Activated CD4-positive, alpha-beta T cell treated with anti-CD3 and anti-CD28 coated beads, Interleukin-2, amount 10 ng/mL, durations not matched to agents 7 days and 5 days (primary cell): ENCODE data around the gene ZNF697. TPM values are rescaled to one million over a fixed set of nuclear protein-coding genes. Genes with fewer than 3 reads are reported as not detected.
"Not testable (repeated sequence)": the region's sequence is repeated elsewhere in the genome, so short reads cannot be mapped to it uniquely, and the experiment has no call there.

ENCODE experiments used
- CTCF ChIA-PET: fragments of 350-600 bp; sonication (Branson Sonifier 250); formaldehyde crosslinking; loops from one replicate; lab custom pipeline; 2021; ENCODE audit warnings: antibody characterized with exemption; lab: Charles Lee
- POLR2A ChIA-PET: fragments of 350-600 bp; sonication (Branson Sonifier 250); formaldehyde crosslinking; loops from one replicate; lab custom pipeline; 2021; ENCODE audit warnings: antibody characterized with exemption; lab: Charles Lee
- DNase-seq: peaks from one replicate; pipeline ENCODE4 v3.0.0-alpha.2; 2020
- H3K27ac Mint-ChIP-seq: one replicate; pipeline ENCODE4 v1.8.0; 2021; ENCODE audit warnings: mild to moderate bottlenecking, moderate library complexity, mixed read lengths
- H3K27me3 Mint-ChIP-seq: one replicate; pipeline ENCODE4 v1.8.0; 2021; ENCODE audit warnings: mixed read lengths
- H3K36me3 Mint-ChIP-seq: one replicate; pipeline ENCODE4 v1.8.0; 2021; ENCODE audit warnings: low read depth, mixed read lengths
- H3K4me1 Mint-ChIP-seq: one replicate; pipeline ENCODE4 v1.8.0; 2021; ENCODE audit warnings: mixed read lengths
- H3K4me3 Mint-ChIP-seq: one replicate; pipeline ENCODE4 v1.8.0; 2021; ENCODE audit warnings: mild to moderate bottlenecking, moderate library complexity, mixed read lengths
- H3K9me3 Mint-ChIP-seq: one replicate; pipeline ENCODE4 v1.8.0; 2021; ENCODE audit warnings: mixed read lengths
- total RNA-seq, 2 experiments: library from RNA; stranded (reverse); gene quantifications; one replicate each; pipeline ENCODE4 v1.2.3, GENCODE V29; 2021

Gene ZNF697
- total RNA-seq, 2 experiments from 2014 or later, result 0.10 TPM; not detected in 1

DNA sequence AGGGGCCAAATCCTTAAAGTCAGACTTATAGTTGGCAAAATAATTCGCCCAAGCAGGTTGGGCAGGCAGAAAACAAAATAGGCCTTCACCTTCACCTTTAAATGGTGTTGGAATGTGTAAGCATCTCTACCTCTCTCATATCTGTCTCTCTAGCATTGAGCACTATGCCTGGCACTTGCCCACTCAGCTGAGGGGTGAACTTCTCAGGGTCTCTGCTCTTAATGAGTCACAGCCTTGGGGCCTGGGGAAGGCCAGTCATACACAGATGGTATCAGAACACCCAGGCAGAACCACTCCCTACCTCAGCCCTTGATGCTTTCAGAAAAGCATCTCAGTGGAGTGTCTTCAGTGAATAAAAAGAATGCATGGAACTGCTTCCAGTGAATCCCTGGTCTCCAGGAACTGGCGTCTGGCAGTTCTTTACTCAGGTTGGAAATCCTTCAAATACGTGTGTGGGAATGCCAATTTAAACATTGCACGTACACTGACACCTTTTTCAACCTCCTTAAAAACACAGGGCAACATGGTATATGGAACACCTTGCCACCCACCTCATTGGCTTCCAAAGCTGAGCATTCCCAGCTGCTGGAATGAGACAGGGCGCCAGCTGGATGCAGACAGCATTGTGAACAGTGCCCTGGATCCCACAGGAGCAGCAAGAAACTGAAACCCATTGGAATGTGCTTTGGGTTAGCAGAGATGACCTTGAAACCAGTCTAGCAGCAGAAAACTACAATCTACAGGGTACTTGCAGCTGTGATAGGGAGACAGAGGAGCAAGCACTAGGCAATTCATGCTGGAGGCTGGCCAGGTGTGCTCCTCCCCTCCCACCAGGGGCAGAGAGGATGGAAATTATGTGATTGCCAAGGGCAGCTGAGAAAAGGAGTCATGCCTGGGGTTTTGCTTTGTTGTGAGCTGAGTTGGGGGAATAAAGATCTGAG lies 30.0 kb downstream of the ZNF697 start:
- ChIA-PET POLR2A (no interaction called here), CTCF (no interaction called here)
- DNase-seq, result no peak
- no peaks in the 10 kb centered on the region for H3K9me3 Mint-ChIP-seq
- H3K27ac Mint-ChIP-seq, result no peak overlapping the region
- H3K4me1 Mint-ChIP-seq, result no peaks in the 10 kb centered on the region
- H3K4me3 Mint-ChIP-seq, result no peak overlapping the region
- H3K36me3 Mint-ChIP-seq, result no peaks in the 10 kb centered on the region
- peaks cover 5% of the 10 kb centered on the region for H3K27me3 Mint-ChIP-seq

DNA sequence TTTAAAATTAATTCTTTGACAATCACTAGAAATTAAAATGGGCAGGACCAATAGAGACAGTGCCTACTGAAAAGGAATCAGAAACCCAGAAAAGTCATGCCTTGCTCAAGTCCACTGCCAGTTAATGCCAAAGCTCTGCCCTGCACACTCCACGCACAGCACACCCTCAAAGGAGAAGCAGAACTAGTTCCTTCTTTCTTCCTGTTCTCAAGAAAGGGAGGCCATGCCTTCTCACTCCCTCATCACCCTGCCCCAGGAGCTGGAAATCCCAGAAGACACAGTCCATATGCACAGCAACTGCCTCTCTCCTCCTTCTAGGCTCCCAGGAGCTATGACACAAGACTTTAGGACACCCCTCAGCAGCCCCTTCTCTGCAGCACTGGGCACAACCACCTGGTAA lies 31.3 kb downstream of the ZNF697 start:
- H3K9me3 Mint-ChIP-seq, H3K4me3 Mint-ChIP-seq, H3K27me3 Mint-ChIP-seq, DNase-seq, H3K4me1 Mint-ChIP-seq, POLR2A ChIA-PET, H3K27ac Mint-ChIP-seq, H3K36me3 Mint-ChIP-seq: not testable (repeated sequence)
- CTCF ChIA-PET, result interaction anchor here (0.8 kb wide), 1 partner anchor 60 kb away, joined by 3 read pairs; no protein-coding TSS in a partner anchor

DNA sequence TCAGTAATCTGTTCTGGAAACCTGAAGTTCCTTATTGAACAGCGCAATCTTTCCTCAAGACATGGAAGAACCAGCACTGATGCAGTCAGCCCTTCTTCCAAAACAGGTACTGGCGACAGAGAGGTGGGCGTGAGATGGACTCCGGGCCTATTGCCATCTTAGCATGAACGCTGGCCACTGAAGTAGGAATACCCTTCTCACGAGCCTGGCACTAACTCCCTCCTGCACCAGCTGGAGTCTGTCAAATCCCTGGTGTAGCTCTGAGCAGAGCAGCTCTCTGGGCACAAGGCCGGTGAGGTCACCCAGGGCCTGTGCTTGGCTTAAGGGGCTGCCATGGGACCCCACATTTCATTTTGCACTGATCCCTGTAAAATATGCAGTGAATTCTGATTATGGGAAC lies 33.0 kb downstream of the ZNF697 start:
- H3K27me3 Mint-ChIP-seq, H3K9me3 Mint-ChIP-seq, POLR2A ChIA-PET, H3K36me3 Mint-ChIP-seq, H3K27ac Mint-ChIP-seq, H3K4me1 Mint-ChIP-seq, H3K4me3 Mint-ChIP-seq, DNase-seq: not testable (repeated sequence)
- CTCF ChIA-PET, result interaction anchor here (1.3 to 2.1 kb wide), 2 partner anchors 60 to 117 kb away, joined by 3 to 8 read pairs; no protein-coding TSS in a partner anchor

DNA sequence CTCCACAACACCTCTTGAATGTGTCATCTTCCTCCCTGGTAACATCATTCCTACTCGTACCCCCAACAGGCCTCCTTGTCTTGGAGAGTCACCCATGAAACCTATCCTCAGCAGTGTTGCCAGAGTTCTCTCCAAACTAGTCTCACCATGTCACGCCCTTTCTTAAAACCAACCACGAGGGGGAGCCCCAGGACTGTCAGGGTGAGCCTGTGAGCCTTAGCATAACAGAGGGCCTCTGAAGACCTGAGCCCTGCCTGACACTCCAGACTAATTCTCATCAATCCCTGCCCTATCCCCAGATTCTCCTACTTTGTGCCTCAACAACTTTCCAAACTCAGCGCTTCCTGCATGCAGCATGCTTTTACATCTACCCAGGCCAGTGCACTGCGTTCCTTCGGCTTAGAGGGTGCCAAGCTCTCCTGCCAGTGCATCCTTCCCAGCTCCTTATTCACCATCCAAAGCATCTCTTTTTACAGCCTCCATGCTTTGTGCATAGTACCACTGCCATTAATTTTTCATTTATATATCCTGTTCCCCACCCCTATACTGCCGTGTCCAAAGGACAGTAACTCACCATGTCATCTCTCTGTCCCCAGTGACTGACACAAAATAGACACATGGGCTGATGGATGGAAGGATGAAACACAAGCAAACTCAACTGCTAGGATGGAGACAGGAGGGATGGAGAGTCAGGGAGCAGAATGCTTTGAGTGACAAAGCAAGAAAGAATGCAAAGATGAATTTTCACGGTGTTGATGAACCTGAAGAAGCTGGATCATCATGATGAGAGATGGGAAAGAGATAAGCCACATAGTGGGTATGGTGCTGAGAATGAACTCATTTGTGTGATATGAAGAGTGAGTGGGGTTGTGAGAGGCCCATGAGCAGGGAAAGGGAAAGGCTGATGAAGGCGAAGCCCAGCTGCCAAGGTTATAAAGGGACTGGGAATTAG lies 34.0 kb downstream of the ZNF697 start:
- H3K36me3 Mint-ChIP-seq, result no peaks in the 10 kb centered on the region
- no peaks in the 10 kb centered on the region for H3K4me1 Mint-ChIP-seq
- DNase-seq, result peak; percentile 82
- ChIA-PET CTCF (interaction anchor here (0.8 to 2.1 kb wide), 3 partner anchors 10 to 118 kb away, joined by 3 to 8 read pairs (median 3); no protein-coding TSS in a partner anchor), POLR2A (no interaction called here)
- no peak overlapping the region for H3K27ac Mint-ChIP-seq
- no peak overlapping the region for H3K4me3 Mint-ChIP-seq
- peaks cover 4% of the 10 kb centered on the region for H3K27me3 Mint-ChIP-seq
- no peaks in the 10 kb centered on the region for H3K9me3 Mint-ChIP-seq

DNA sequence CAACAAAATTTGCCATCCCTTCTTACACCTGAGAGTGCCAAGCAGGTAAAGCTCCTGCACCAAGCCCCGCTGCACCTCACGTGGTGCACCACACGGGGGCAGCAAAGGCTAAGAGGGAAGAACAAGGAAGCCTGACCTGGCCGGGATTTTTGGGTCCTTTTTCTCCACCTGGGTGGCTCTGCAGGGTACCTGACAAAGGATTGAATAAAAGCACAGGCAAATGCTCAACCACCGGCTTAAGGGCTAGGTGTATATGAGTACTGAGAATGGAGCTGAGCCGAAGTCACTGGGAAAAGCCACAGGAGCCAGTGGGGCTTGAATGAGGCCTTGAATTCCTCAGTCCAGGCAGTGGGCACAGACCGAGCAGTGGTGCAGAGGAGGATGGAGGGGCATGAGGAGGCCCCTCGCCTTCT lies 36.4 kb downstream of the ZNF697 start:
- no peak overlapping the region for H3K4me3 Mint-ChIP-seq
- H3K4me1 Mint-ChIP-seq, result no peaks in the 10 kb centered on the region
- peaks cover 2% of the 10 kb centered on the region for H3K27me3 Mint-ChIP-seq
- H3K27ac Mint-ChIP-seq, result no peak overlapping the region
- CTCF ChIA-PET, result interaction anchor here (1.0 to 1.2 kb wide), 5 partner anchors 11 to 84 kb away, joined by 3 to 5 read pairs (median 3); no protein-coding TSS in a partner anchor
- DNase-seq, result peak; percentile 70
- no peaks in the 10 kb centered on the region for H3K9me3 Mint-ChIP-seq
- H3K36me3 Mint-ChIP-seq, result no peaks in the 10 kb centered on the region
- POLR2A ChIA-PET, result no interaction called here

DNA sequence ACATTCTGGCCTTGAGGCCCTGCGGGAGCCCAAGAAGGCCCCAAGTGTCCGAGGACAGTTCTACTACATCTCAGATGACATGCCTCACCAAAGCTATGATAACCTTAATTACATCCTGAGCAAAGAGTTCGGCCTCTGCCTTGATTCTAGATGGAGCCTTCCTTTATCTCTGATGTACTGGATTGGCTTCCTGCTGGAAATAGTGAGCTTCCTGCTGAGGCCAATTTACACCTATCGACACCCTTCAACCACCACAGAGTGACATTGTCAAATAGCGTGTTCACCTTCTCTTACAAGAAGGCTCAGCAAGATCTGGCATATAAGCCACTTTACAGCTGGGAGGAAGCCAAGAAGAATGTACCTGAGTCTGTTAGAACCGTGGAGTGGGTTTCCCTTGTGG lies 39.2 kb downstream of the ZNF697 start:
- H3K36me3 Mint-ChIP-seq, H3K4me3 Mint-ChIP-seq, DNase-seq, POLR2A ChIA-PET, H3K4me1 Mint-ChIP-seq, H3K9me3 Mint-ChIP-seq, H3K27ac Mint-ChIP-seq, H3K27me3 Mint-ChIP-seq: not testable (repeated sequence)
- CTCF ChIA-PET, result interaction anchor here (1.4 kb wide), 1 partner anchor 42 kb away, joined by 3 read pairs; no protein-coding TSS in a partner anchor

DNA sequence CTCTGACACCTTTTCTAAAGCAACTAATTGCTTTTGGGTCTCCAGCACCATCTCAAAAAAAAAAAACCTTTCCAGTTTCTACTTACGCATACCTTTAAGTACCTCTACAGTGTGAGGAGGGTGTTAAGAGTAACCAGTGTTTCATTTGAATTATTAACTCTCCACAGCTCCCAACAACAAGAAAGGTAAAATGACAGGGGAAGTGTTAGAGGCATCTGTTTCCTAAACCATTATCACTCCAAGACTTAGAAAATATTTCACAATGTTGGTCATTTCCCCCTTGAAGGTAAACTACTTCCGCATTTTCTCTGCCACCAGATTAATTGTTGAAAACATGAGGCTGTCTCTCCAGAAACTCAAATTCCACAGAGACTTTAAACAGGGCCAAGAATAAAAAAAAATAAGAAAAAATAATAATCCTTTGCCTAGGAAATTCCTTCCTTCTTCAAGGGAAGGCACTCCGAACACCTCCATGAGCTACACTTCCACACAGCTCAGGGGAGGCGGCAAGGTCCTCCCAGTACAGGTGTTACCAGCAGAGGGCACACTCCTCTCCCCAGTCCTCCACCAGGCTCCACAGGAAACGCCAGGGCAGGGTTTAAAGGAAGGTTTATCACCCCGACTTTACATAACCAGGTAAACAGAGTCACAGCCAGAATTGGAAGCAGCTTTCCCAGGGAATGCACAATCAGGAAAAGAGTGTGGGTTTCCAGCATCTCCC lies 40.8 kb downstream of the ZNF697 start:
- H3K27me3 Mint-ChIP-seq, CTCF ChIA-PET, H3K27ac Mint-ChIP-seq, POLR2A ChIA-PET, H3K9me3 Mint-ChIP-seq, DNase-seq, H3K36me3 Mint-ChIP-seq, H3K4me3 Mint-ChIP-seq, H3K4me1 Mint-ChIP-seq: not testable (repeated sequence)

DNA sequence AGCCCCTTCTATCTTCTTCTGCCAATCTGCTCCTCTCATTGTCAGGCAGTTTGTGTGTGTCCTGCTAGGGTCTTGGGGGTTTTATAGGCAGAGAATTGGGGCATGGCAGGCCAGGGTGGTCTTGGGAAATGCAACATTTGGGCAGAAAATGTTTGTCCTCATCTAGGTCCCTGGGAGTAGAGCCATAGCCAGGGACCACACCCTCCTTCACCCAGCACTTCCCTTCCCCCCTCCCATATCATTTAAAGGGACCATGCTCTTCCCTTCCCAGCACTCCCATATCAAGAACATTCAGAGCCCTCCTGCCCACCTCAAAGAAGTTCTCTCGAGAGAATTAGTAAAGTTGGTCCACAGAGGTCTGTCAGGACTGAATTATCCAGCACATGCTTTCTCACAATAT lies 41.7 kb downstream of the ZNF697 start:
- Mint-ChIP-seq H3K9me3 (no peaks in the 10 kb centered on the region), H3K4me3 (no peak overlapping the region), H3K4me1 (no peaks in the 10 kb centered on the region), H3K36me3 (no peaks in the 10 kb centered on the region), H3K27me3 (peaks cover 9% of the 10 kb centered on the region), H3K27ac (no peak overlapping the region)
- DNase-seq, result no peak
- ChIA-PET CTCF (no interaction called here), POLR2A (no interaction called here)

DNA sequence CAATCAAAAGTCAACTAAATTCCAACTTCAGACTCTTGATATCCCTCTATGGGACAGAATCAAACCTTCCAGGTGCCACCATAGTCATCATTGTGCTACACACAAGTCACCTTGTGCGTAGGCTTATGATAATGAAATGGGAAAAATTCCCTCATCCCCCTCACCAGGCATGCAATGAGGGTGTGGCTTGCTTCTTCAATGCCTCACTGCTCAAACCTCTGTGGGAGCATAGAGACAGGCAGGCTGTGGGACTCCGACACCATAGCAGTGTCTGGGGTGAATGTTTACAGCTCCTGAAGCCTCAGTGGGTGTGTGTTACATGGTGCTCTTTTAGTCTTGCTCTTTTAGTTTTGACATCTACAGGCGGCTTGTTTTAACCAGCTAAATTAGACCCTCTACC lies 42.4 kb downstream of the ZNF697 start:
- H3K27me3 Mint-ChIP-seq, result peaks cover 13% of the 10 kb centered on the region
- CTCF ChIA-PET, result no interaction called here

DNA sequence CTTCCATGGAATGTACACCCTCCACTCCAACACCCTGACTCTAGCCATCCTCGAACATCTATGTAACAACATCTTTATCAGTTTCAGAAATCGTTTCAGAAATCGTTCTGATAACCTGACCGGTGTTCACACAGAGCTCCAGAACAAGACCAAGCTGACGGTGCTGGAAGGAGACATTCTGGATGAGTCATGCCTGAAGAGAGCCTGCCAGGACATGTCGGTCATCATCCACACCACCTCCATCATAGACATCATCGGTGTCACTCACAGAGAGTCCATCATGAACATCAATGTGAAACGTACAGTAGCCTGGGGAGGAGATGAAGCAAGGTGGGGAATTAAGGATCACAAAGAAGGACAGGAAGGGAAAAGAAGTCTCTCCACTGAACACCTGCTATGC lies 43.0 kb downstream of the ZNF697 start:
- peaks cover 13% of the 10 kb centered on the region for H3K27me3 Mint-ChIP-seq
- H3K4me1 Mint-ChIP-seq, H3K9me3 Mint-ChIP-seq, H3K27ac Mint-ChIP-seq, H3K36me3 Mint-ChIP-seq, DNase-seq, POLR2A ChIA-PET, H3K4me3 Mint-ChIP-seq: not testable (repeated sequence)
- CTCF ChIA-PET, result interaction anchor here (0.6 kb wide), 2 partner anchors 15 to 339 kb away, joined by 3 read pairs; no protein-coding TSS in a partner anchor

More for the DNA sequence above, 42.4 kb downstream of the ZNF697 start:
- Mint-ChIP-seq H3K9me3 (no peaks in the 10 kb centered on the region), H3K27ac (no peak overlapping the region), H3K4me1 (no peaks in the 10 kb centered on the region), H3K36me3 (no peaks in the 10 kb centered on the region), H3K4me3 (no peak overlapping the region)
- no peak for DNase-seq
- POLR2A ChIA-PET, result no interaction called here

DNA sequence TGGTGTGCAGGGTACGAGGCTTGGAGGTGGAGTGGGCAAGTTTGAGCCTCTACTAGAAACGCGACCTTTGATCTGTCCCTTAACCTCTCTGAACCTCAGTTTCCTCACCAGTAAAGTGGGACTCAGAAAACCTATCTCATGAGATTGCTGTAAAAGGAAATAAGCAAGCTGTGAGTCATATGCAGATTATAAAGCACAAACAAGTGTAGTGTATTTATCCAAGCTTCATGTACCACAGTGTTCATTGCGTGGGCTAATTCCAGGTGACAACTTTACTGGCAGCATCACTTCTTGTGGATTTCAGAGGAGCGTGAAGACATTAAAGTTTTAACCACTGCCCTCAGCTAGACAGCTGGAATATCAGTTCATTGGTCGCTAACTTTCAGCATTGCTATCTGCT lies 44.4 kb downstream of the ZNF697 start:
- CTCF ChIA-PET, result no interaction called here
- Mint-ChIP-seq H3K27me3 (peaks cover 13% of the 10 kb centered on the region), H3K9me3 (no peaks in the 10 kb centered on the region), H3K4me1 (no peaks in the 10 kb centered on the region), H3K4me3 (no peak overlapping the region), H3K36me3 (no peaks in the 10 kb centered on the region), H3K27ac (no peak overlapping the region)
- POLR2A ChIA-PET, result no interaction called here
- no peak for DNase-seq

DNA sequence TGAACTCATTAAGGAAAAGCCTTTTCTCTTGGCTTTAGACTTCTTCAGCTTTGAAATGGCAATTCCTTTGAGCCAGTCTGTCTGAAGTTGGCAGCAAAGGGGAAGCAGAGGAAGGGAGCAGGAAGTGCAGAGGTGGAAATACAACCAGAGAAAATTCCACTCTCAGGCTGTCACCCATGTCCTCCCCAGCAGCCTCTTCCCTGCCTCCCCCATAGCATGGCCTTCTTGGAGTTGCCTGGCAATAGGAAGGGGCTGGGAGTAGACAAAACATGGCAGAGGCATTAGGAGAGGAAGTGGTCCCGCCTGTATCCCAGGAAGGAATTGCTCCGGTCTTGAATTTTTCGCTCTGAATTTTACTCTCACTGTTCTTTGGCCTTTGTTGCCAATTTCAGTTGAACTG lies 44.8 kb downstream of the ZNF697 start:
- H3K9me3 Mint-ChIP-seq, H3K36me3 Mint-ChIP-seq, H3K4me3 Mint-ChIP-seq, DNase-seq, H3K4me1 Mint-ChIP-seq, POLR2A ChIA-PET, H3K27ac Mint-ChIP-seq: not testable (repeated sequence)
- CTCF ChIA-PET, result interaction anchor here (0.6 kb wide), 1 partner anchor 1677 kb away, joined by 3 read pairs; no protein-coding TSS in a partner anchor
- H3K27me3 Mint-ChIP-seq, result peaks cover 13% of the 10 kb centered on the region
